Measurements from ENCODE around the gene SNCA. TPM values are rescaled to one million over a fixed set of nuclear protein-coding genes. Genes with fewer than 3 reads are reported as not detected.

The SNCA gene
- 96.4 TPM for total RNA-seq

DNA sequence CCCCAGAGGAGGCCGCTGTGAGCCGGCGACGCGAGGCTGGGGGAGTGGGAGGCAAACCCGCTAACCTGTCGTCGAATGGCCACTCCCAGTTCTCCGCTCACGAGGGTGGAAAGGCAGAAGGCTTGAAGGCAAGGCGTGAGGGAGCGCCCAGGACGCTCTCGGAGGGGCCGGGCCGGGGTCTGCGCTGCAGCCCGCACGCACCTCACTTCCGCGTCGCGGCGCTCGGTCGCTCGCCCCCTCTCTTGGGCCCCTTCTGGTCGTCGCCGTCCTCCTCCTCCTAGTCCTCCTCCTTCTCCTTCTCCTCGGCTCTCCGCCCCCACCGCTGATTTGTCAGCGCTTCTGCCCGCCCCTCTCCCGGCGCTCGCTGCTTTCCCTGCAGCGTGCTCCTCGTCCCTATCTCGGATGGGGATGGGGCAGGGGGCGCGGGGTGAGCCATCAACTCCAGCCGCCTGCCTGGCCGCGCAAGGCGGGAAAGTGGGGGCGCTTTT, at the start of gene SNCA:
SNCA (minus strand) TSS at position 265 of the 488 bp plus-strand sequence. CDS start 1,494 bp downstream, outside the sequence.
- DNase-seq, result peak; percentile 84

DNA sequence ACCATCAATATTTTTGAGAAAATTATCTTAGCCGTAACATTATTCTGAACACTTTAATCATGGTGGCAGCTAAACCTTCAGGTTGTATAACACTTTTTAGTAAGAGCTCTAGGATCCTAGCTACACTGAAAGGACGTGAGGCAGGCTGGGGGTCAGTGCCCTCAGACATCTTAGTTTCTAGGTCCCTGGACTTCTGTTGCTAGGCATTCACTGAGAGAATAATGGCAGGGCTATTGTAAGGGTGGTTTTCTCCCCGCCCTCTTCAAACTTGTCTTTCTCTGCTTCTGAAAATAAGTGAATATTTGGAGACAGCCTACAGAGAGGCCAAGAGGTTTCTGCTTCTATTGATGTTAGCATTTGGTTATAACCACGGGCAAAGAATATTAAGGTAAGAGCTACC, 42.3 kb upstream of the SNCA start:
- no peak for DNase-seq

DNA sequence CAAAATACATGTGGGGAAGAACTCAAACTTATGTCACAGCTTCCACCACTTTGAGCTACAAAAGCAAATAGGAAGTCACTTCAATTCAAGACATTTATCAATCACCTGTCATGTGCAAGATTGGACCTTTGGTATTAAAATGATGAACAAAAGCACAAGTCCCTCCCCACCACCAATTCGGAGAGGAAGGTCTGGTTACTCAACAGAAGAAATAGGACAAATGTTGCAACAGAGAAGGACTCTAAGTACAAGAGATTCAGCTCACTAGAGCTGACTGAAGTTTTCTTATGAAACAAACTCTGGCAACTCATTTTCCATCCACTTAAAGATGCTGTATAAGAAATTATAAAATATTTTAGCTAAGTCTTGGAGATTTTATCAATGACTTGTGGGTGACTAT, 41.6 kb upstream of the SNCA start:
- no peak for DNase-seq

DNA sequence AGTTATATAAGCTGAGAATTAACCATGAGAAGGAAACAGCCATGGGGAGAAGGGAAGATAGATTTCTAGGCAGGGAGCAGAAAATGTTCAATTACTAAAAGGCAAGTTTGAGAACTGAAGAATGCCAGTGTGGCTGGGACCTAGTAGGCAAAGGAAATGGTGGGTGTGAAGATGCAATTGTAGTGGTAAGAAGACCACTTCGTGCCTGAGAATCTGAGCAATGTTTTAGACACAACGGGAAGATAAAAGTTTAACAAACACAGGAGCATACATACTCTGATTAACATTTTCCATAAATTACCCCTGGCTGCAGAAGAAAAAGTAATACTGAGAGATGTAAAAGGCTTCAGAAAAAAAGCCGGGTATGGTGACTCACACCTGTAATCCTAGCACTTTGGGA, 39.6 kb upstream of the SNCA start:
- DNase-seq, result no peak

DNA sequence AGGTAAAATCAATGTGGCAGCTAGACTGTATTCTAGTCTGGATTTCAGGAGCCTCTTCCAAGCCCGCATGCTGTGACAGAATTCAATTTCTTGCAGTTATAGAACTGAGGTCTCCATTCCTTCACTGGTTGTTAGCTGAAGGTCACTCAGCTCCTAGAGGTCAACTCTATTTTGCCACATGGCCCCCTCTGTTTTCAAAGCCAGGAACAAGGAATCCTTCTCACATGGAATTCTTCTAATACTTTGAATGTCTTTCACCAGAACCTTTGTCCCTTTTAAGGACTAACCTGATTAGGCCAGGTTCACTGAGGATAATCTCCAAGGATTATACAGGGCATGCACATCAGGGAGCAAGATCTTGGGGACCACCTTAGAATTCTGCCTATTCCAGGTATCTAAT, 34.2 kb upstream of the SNCA start:
- DNase-seq, result no peak

DNA sequence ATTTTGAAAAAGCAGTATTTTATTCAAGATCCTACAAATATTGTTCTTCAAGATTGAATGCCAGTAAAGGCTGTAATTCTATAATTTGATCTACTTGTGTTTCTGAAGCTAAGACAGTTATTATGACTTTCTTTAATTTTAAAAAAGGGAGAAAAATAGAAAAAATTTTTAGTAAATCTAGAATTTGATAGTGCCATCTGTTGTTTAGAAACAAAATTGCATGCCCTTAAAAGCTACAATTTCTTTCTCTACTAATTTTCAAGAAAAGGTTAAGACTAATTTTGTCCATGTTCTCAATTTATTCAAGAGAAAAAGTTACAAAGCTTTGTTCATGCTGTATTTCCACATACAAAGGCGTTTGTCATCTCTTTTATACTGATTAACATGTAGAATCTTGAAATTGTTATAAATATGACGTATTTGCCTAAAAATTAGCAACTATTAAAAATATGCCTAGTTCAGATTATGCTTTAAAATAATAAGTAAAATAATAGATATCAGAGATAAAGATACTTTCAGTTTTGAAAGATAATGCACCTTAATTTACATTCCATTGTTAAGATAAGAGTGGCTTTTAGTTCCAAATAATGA, 32.1 kb upstream of the SNCA start:
- DNase-seq, result no peak

DNA sequence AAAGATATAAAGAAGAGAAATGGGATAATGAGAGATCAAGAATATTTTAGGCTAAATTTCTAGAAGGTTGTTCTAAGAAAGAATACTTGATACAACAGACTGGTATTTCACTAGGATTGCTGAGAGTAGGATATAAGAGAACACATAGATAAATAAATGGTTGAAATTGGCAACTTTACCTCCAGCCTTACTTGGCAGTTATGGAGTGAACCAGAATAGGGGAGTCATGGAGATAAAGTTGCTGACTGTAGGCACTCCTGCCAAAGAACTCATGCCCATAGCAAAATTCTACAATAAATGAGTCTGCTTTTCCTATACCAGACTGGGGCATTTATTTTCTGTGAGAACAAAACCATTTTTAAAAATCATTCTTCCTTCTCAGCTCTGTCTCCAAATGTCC, 31.3 kb upstream of the SNCA start:
- no peak for DNase-seq

DNA sequence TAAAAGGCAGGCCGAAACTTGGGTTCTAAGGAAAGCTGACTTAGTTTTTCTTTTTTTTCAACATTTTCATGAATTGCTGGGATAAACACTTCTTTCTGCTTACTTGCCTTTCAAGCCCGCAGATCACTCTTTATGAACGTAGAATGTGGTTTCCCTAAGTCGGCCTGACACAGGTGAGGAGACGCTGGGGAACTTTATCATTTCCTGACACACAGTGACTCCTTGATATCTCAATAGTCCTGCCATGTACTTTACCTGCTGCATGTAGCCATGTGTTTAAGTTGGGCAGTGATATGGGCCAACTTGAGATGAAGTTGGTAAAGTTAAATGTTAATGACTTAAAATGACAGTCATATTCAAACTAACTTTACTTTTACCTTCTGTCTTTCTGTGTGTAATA, 26.6 kb upstream of the SNCA start:
- DNase-seq, result no peak

DNA sequence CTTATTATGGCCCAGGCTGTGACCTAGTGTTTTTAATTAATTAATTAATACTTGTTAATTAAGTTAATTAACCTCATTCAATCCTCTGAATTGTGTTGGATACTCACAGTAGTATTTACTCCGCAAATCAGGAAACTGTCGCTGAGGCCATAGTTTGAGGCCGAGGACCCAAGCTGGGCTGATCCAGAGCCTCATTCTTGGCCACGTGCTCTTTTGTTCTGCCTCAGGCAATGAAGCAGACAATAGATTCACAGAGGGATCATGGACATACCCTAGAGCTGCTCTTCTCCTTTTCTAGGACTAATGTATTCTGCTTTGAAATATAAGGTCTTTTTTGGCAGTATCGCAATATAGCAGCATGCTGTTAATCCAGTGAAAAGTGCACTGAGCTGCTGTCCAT, 24.0 kb upstream of the SNCA start:
- no peak for DNase-seq

DNA sequence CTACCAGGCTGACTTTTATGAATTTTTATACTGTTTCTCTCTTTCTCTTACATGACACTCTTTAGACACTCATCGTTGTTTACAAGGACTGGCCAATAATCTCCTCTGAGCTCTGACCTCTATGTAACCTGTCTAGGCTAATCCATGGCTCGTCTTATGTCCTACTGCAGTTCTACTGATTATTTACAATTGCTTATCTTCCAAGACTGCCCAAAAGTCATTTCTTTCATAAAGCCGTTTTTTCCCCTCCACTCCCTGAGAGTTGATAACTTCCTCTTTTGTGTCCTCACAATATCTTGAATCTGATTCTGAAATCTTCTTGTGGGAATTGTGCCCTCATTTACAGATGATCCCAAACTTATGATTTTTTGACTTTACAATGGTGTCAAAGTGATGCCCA, 18.3 kb upstream of the SNCA start:
- no peak for DNase-seq

DNA sequence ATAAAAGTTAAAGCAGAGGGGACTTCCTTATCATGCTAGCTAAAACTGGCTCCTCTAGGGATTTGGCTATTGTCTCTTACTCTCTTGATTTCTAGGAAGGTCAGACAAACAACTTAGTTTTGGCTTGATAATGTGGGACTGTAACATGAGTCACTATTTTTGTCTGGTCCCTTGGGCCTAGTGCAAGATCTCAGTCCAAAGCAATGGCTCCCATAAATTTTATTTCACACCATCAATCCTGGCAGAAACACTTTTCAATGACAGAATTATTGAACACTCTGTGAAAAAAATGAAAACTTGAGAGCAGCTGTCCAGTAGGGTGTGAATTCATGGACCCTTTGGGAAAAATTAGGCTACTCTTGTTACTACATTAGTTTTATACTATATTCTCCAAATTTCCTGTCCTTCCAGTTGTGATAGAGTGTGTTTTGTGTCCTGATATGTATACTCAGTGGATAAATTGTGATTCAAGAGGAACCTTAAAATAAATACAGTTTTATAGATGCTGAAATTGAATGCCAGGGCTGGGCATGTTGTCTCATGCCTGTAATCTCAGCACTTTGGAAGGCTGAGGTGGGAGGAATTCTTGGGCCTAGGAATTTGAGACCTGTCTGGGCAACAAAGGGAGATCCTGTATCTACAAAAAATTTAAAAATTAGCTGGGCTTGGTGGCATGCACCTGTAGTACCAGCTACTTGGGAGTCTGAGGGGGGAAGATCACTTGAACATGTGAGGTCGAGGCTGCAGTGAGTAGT, 10.8 kb upstream of the SNCA start:
- no peak for DNase-seq

DNA sequence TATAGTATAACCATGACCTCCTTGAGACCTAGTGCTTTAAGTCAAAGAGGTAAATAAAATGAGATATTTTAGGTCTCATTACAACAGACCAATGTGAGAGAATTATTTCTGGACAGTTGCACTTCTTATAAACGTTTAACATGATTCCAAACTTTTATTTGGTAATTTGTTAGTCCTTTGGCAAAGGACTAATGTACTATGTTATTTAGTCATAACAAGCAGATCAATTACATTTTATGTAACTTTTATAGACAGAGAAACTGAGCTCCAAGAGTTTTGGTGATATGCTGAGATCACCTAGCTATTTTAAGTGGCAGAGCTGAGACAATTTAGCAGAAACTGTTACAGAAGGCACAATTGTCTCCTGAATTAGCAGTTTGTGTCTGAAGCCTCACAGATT, 2.6 kb upstream of the SNCA start:
- DNase-seq, result no peak

DNA sequence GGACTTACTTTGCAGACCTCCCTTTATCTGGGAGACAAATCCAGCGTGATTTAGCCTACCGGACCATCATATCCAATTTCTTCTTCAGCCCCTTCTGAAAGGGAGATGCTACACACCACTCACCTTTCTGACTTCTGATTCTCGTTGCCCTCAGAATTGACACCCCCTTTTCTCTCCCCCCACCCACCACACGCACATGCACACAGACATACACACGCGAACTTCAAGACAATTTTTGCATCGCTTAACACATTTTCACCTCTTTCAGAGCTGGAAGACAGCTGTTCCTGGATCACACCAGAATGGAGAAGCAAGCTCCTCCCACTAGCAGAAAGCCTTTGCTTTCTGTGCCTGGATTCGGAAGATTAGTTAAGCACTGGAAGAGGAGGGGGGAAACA, 1.0 kb upstream of the SNCA start:
- no peak for DNase-seq

DNA sequence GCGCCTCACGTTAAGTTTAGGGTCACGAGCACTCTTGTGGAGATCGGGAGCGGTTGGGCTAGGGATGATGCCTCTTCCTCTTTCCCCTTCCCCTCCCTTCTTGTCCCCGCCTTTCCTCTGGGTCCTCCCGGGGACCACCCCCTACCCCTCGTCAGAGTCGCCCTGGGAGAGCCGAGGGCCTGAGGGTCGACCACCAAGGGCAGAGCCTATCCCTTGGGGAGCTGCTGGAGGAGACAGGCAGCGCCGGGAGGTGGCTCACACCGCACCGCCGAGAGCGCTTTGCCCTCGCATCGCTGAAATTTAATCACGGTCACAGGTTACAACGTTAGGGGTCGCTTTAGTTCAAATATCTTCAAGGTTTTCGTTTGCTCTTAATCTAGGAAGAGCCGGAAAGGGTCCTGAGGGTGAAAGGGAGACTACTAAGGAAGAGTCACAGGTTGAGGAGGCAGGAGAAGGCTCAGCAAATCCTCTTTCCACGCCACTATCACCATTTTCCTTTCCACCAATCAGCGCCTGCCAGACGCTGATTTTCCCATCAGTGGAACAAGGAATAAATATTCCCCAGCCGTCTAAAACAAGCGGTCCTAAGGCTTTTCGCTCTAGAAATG, 528 bp upstream of the SNCA start:
- peak; percentile 48 for DNase-seq

DNA sequence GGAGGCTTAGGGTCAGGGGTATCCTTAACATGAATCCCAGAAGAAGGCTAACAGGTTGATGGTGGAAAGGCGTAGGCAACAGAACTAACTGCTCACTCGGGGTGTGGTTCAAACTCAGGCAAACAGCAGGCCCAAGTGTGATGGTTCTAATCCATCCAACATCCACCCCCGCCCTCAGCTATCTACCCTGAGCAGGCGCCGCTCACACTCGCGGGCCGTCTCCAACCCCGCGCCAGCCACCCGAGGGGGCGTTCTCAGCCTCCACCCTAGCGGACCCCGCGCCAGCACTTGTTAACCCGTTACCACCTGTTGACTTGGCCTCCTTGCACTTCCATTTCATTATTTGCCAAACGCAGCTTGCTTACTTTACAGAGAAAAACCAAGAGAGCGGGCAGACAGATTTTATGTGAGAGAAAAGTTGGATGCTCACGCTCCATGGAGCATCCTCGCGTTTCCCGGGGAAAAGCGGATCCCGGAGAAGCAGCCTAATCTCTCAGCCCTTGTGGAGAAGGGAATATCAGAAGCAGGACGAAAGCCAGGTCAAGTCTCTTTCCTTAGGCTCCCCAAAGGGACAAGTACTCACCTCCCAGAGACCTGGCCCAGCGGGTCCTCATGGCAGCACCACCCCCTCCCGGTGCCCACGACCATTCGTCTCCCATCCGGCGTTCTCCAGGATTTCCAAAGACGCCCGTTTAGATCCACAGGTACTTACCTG, 773 bp downstream of the SNCA start:
- peak; percentile 26 for DNase-seq

DNA sequence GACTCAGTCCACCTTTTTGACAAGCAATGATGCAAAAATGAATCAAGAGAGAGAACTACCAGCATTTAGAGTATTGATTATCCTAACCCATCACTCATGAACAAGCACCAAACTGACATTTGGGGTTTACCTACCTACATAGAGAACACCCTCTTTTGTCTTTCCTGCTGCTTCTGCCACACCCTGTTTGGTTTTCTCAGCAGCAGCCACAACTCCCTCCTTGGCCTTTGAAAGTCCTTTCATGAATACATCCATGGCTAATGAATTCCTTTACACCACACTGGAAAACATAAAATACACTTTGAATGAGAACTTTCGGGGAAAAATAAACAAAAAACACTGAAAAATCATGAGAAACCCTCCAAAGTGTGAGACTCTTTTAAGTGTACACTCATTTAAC, 1.5 kb downstream of the SNCA start:
- no peak for DNase-seq

DNA sequence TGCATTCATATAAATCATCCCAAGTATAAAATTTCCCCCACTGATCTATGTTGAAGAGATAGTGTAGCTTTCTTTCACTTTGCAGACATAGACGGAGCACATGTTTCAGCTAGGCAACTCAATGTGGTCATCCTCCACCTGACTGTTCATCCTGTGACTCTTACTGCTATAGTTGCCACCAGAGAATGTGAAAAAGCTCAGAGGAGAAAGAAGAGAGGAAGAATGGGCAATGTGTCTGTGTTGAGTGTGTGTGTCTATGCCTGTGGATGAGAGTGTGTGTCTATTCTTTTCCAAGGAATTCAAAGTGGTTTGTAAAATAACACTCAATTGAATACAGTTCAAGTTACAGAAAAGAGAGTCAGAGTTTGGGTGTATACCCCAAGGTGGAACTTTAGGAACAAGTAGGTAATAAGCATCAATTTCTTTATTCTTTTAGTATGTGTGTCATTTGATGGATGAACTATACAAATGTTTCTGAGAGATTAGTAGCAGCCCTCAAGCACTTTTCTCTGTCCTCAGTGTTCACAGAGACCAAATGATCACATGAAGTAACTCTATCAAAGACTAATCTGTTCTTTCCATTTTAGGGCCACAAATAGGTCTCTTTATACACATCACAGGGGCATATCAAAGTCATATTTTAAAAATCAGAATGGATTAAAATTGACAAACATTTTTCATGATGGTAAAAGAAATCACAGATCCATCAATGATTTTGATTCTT, 2.3 kb downstream of the SNCA start:
- no peak for DNase-seq

DNA sequence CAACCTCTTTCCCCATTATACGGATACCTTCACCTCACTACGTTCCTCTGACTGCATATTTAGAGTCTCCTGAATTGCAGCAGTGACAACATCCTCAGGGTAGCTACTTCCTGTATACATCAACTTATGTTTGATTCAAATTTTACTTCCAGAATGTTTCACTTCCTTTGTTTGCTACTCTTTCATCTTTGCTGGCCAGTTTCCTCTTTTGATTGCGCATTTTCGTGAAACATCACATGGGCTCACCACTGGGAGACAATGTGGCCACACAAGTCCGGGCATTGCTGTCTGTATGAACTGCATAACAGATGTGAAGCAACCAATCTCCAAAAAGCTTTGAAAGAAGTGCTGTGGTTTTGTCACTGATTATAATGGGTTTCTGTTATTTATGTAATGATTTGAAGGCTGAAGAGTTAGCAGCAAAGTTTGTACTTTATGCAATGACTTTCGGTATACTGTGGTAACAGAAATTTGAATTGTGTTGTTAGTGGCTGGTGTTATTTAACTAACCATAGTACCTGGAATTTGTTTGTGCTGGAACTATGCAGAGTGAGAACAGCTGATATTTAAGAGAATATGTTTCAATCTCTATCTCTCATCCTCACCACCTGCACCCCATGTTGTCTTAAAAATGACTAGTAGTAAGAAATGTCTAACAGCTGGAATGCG, 7.4 kb downstream of the SNCA start:
- peak; percentile 13 for DNase-seq

DNA sequence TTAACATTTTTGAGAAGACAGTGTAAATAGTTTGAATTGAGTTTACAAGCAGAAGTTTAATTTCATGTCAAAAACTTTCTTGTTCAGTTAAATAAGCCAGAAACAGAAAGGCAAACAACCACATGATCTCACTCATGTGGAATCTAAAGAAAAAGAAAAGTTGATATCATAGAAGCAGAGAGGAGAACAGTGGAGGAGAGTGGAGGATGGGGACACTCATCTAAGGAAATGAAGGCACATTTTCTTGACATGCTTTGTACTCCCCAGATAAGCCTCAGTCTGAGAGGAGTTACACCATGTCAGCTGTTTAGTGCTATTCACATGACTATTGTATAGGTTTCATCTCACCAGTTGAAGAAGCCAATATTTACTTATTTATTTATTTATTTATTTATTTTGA, 13.5 kb downstream of the SNCA start:
- DNase-seq, result no peak

DNA sequence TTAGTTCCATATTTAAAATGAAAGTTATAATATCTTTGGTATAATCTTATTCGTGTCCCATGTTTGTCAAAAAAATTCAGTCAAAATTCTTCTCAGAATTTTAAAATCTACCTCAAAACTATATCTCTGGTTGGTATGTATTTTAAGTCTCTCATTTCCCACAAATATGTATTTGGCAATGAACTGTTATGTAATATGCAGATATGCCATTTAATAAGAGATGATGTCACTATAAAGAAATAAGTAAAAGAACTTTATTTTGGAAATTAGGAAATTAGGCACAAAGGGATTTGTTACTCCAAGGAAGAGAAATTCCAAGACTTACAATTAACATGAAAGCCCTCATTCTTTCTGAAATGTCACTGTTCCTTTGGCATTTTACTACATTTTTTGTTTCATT, 15.3 kb downstream of the SNCA start:
- no peak for DNase-seq

DNA sequence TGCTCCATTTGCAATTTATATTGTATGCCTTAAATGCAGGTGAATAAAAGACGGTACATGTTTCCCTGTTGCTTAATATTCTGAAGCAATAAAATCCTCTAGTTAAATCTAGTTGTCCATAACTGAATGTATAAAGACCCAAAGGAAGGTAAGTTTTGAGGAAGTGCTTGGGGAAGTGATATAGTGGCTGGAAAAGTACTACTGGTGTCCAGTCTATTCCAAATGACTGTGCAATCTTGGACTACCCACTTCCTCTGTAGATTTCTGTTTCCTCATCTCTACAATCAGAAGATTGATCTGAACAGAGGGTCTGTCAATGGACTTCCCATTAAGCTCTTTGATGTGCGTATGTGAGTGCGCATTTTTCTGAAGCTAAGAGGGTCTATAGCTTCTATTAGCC, 17.0 kb downstream of the SNCA start:
- DNase-seq, result no peak

DNA sequence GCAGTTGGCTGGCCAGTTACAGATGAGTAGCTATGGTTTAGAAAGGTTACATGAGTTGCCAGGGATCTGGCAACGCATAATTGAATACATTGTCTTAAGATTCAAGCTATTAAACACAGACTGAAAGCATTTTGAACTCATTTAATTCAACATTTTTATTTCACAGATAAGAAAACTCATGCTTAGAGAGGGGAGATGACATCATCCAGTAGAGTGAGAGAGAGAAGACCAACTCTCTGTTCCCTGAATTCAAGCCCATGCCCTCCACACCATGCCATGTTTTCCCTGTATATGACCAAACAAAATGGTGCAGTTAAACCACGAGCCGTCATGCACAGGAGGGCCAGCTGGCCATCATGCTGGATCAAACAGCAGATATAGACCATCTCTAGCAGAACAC, 22.6 kb downstream of the SNCA start:
- DNase-seq, result no peak

All from occipital lobe (tissue), 2 donors.